GM12878 (cell line): ENCODE results near the gene COG1.

Source experiments
- CREB1 ChIP-seq: IDR thresholded peaks from 2 replicates; pipeline ENCODE4 v1.6.1; 2012; ENCODE audit warnings: low read depth, mild to moderate bottlenecking, inconsistent platforms
- POLR2AphosphoS5 ChIP-seq: IDR thresholded peaks from 2 replicates; pipeline ENCODE4 v1.6.1; 2011; ENCODE audit warnings: mild to moderate bottlenecking, low read length, inconsistent platforms
- RCOR1 ChIP-seq: conservative IDR thresholded peaks from 2 replicates; pipeline ENCODE4 v1.6.1; 2012; ENCODE audit warnings: low read depth, low read length, improper control_type of control experiment
- ZNF217 ChIP-seq: fragments of 450-650 bp; IDR thresholded peaks from 2 replicates; pipeline ENCODE4 v1.6.1; 2017; ENCODE audit warnings: antibody characterized with exemption, mild to moderate bottlenecking
- ZNF274 ChIP-seq: IDR thresholded peaks from one replicate; pipeline ENCODE4 v1.8.0; 2011; ENCODE audit not compliant: insufficient read length, insufficient read depth
- TF ChIP-seq, protein P1 (sequence below), 3 experiments: IDR thresholded peaks in 2 of 3; conservative IDR thresholded peaks in 1 of 3; 2 replicates each; pipeline ENCODE4 v1.5.1; 2011; ENCODE audit warnings: low read depth in 3 of 3, low read length in 3 of 3, mild to moderate bottlenecking in 3 of 3, control low read depth in 2 of 3, moderate library complexity in 2 of 3, inconsistent platforms in 1 of 3, mixed read lengths in 1 of 3; ENCODE audit not compliant: control insufficient read depth in 2 of 3, insufficient read depth in 1 of 3; ENCODE audit errors: extremely low read depth in 1 of 3
- TF ChIP-seq, protein P2 (sequence below): IDR thresholded peaks from 2 replicates; pipeline ENCODE4 v1.6.1; 2011; ENCODE audit warnings: low read depth, low read length, improper control_type of control experiment, borderline replicate concordance

DNA sequence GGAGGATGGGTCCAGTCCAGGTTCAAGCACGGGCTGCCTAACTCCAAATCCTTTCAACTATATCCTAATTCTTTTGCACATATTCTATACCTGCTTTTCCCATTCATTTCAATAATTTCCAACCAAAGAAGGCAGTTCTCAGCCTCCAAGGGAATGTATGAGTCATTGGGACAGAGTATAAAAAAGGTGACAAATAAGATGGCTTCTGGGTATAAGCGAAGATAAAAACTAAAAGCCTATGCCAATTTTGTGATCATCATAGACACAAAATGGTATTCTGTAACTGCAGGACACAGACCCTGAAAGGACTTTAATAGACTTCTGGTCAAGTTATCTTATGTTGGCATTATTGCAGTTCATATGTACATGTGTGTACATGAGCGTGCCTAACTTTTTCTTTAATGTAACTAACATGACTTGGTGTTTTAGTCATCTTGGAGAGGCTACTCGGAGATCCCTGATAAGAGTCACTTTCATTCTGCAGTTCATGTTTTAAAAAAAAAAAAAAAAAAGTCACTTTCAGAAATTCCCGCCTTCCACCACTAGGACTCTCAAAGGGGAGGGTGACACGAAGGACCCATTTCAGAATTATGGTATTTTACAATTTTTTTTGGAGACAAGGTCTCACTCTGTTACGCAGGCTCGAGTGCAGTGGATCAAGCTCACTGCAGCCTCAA lies 17.3 kb downstream of the COG1 start:
- TF ChIP-seq CREB1, result no peak
- TF ChIP-seq ZNF217, result no peak
- TF ChIP-seq, protein P1, sequence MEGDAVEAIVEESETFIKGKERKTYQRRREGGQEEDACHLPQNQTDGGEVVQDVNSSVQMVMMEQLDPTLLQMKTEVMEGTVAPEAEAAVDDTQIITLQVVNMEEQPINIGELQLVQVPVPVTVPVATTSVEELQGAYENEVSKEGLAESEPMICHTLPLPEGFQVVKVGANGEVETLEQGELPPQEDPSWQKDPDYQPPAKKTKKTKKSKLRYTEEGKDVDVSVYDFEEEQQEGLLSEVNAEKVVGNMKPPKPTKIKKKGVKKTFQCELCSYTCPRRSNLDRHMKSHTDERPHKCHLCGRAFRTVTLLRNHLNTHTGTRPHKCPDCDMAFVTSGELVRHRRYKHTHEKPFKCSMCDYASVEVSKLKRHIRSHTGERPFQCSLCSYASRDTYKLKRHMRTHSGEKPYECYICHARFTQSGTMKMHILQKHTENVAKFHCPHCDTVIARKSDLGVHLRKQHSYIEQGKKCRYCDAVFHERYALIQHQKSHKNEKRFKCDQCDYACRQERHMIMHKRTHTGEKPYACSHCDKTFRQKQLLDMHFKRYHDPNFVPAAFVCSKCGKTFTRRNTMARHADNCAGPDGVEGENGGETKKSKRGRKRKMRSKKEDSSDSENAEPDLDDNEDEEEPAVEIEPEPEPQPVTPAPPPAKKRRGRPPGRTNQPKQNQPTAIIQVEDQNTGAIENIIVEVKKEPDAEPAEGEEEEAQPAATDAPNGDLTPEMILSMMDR (IDR thresholded peaks at IDR 0.05 in 2 of 3, conservative IDR thresholded peaks at IDR 0.05 in 1 of 3; ENCODE audit: control insufficient read depth in 2 of 3, extremely low read depth in 1 of 3, insufficient read depth in 1 of 3, low read depth in 3 of 3, low read length in 3 of 3), result 0 out of 6 replicates have a peak, but pooled peaks of 1 of the 3 experiments have one; percentile 13
- no peak for TF ChIP-seq POLR2AphosphoS5
- TF ChIP-seq RCOR1, result no peak
- TF ChIP-seq ZNF274, result no peak
- TF ChIP-seq, protein P2, sequence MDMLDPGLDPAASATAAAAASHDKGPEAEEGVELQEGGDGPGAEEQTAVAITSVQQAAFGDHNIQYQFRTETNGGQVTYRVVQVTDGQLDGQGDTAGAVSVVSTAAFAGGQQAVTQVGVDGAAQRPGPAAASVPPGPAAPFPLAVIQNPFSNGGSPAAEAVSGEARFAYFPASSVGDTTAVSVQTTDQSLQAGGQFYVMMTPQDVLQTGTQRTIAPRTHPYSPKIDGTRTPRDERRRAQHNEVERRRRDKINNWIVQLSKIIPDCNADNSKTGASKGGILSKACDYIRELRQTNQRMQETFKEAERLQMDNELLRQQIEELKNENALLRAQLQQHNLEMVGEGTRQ, result no peak
